ENCODE results near the gene GP1BB.

GP1BB gene

DNA sequence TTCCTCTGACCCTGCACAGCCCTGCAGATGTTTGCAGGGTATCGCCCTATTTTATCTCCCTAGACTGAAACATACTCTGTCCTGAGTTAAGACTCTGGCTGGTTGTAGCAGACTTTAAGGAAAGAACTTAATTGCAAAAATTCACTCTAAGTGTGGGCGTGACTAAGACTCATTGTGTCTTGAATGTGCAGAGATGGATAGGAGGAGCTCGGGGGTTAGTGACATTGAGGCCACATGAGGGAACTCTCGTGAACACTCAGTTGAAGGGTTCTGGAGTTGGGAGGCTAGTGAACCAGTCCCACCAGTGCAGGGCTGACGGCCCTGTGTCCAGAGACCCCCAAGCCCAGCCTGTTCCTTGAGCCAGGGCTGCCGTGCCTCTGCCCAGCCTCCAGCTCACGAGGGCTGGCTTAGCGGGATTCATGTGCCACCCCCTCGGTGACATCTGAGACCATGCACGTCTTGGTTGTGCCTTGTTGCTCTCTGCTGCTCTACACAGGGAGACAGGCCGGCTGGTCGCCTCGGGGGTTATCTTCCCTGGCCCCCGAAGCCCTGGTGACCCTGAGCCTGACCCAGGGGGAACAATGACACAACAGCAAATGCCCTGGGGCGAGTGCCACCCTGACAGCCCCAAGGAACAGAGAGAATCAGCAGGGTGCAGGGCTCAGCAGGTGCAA is 25.8 kb downstream of the GP1BB start:
- TF ChIP-seq NFIC (IDR thresholded peaks at IDR 0.05) (no peak), TEAD4 (IDR thresholded peaks at IDR 0.05) (no peak), YY1 (IDR thresholded peaks at IDR 0.05; ENCODE audit: low read depth) (no peak), CREB1 (IDR thresholded peaks at IDR 0.05; ENCODE audit: low read depth) (no peak), CEBPB (IDR thresholded peaks at IDR 0.05) (no peak), ZBTB7A (IDR thresholded peaks at IDR 0.05; ENCODE audit: low read depth) (no peak), TAF1 (IDR thresholded peaks at IDR 0.05; ENCODE audit: low read depth) (no peak), EGR1 (IDR thresholded peaks at IDR 0.05) (no peak), FOXM1 (IDR thresholded peaks at IDR 0.05; ENCODE audit: borderline replicate concordance, low read depth) (no peak), RAD21 (IDR thresholded peaks at IDR 0.05; ENCODE audit: low read depth) (no peak), TCF12 (IDR thresholded peaks at IDR 0.05; ENCODE audit: low read depth) (no peak), EP300 (IDR thresholded peaks at IDR 0.05; ENCODE audit: borderline replicate concordance) (no peak)
- TF ChIP-seq, protein P1, sequence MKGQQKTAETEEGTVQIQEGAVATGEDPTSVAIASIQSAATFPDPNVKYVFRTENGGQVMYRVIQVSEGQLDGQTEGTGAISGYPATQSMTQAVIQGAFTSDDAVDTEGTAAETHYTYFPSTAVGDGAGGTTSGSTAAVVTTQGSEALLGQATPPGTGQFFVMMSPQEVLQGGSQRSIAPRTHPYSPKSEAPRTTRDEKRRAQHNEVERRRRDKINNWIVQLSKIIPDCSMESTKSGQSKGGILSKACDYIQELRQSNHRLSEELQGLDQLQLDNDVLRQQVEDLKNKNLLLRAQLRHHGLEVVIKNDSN (IDR thresholded peaks at IDR 0.05): no peak
- TF ChIP-seq, protein P2, sequence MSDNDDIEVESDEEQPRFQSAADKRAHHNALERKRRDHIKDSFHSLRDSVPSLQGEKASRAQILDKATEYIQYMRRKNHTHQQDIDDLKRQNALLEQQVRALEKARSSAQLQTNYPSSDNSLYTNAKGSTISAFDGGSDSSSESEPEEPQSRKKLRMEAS (IDR thresholded peaks at IDR 0.05): no peak
- TF ChIP-seq, protein P3, sequence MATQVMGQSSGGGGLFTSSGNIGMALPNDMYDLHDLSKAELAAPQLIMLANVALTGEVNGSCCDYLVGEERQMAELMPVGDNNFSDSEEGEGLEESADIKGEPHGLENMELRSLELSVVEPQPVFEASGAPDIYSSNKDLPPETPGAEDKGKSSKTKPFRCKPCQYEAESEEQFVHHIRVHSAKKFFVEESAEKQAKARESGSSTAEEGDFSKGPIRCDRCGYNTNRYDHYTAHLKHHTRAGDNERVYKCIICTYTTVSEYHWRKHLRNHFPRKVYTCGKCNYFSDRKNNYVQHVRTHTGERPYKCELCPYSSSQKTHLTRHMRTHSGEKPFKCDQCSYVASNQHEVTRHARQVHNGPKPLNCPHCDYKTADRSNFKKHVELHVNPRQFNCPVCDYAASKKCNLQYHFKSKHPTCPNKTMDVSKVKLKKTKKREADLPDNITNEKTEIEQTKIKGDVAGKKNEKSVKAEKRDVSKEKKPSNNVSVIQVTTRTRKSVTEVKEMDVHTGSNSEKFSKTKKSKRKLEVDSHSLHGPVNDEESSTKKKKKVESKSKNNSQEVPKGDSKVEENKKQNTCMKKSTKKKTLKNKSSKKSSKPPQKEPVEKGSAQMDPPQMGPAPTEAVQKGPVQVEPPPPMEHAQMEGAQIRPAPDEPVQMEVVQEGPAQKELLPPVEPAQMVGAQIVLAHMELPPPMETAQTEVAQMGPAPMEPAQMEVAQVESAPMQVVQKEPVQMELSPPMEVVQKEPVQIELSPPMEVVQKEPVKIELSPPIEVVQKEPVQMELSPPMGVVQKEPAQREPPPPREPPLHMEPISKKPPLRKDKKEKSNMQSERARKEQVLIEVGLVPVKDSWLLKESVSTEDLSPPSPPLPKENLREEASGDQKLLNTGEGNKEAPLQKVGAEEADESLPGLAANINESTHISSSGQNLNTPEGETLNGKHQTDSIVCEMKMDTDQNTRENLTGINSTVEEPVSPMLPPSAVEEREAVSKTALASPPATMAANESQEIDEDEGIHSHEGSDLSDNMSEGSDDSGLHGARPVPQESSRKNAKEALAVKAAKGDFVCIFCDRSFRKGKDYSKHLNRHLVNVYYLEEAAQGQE (IDR thresholded peaks at IDR 0.05; ENCODE audit: low read depth): no peak

DNA sequence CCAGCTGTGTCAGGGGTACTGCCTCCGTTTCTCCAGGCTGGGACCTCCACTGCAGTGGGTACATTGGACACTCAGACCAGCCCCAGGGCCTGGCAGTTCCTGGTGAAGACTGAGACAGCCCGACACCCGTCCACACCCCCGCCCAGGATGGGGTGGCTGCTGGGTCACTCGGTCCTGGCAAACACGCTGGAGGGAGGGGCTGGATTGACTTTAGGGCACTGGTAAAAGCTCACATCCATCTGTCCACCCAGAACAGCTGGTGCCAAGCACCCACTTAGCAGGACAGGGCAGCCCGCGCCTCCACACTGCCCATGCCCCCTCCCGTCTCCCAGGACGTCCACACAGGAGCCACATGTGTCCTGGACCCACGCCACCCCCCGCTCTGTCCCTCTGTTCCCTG is 26.5 kb downstream of the GP1BB start:
- TF ChIP-seq CREB1 (IDR thresholded peaks at IDR 0.05; ENCODE audit: low read depth) (no peak), TCF12 (IDR thresholded peaks at IDR 0.05; ENCODE audit: low read depth) (no peak), CEBPB (IDR thresholded peaks at IDR 0.05) (no peak), EP300 (IDR thresholded peaks at IDR 0.05; ENCODE audit: borderline replicate concordance) (no peak)
- TF ChIP-seq, protein P2 (IDR thresholded peaks at IDR 0.05): no peak

DNA sequence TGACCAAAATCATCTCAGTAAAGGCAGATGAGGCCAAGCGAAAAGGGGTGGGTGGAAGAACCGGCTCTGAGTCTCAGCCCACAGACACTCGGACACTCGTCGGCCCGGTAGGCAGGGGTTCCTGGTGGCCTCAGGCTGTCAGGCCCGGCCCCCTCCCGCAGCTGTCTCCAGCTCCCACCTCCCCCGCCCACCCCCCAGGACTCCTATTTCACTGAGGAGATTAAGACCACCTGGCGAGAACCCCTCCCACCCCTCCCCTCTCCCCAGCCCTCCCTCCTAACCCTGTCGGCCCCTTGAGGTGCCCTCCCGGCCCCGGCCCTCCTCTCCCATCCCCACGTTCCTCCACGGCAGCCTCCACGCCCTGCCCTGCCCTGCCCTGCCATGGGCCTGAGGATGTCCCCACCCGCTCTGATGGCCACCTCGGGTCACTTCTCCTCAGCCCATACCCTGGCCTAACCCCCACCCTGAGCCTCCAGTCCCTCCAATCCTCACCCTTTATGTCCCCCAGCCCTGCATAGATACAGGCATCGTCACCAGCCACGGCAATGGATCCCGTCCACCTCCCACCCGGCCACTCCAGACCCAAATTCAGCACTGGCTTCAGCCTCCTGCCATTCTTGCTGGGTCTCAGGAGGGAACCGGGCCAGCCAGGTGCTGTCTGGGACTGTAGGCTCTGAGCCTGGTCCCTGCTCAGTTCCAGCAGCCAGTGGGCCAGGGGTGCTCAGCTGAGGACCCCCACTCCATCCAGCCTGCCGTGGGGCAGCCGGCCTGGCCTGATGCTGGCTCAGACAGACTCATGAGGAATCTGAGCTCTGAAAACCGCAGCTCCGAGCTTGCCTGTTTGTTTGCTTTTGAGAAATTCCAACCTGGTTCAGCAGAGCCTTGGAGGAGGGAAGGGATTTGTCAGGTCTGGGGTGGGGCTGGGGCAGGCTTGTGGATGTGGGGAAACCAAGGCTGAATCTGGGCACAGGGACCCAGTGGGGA is 27.5 kb downstream of the GP1BB start:
- no peak for TF ChIP-seq EP300 (IDR thresholded peaks at IDR 0.05; ENCODE audit: borderline replicate concordance)
- TF ChIP-seq RAD21 (IDR thresholded peaks at IDR 0.05; ENCODE audit: low read depth): no peak
- no peak for TF ChIP-seq YY1 (IDR thresholded peaks at IDR 0.05; ENCODE audit: low read depth)

DNA sequence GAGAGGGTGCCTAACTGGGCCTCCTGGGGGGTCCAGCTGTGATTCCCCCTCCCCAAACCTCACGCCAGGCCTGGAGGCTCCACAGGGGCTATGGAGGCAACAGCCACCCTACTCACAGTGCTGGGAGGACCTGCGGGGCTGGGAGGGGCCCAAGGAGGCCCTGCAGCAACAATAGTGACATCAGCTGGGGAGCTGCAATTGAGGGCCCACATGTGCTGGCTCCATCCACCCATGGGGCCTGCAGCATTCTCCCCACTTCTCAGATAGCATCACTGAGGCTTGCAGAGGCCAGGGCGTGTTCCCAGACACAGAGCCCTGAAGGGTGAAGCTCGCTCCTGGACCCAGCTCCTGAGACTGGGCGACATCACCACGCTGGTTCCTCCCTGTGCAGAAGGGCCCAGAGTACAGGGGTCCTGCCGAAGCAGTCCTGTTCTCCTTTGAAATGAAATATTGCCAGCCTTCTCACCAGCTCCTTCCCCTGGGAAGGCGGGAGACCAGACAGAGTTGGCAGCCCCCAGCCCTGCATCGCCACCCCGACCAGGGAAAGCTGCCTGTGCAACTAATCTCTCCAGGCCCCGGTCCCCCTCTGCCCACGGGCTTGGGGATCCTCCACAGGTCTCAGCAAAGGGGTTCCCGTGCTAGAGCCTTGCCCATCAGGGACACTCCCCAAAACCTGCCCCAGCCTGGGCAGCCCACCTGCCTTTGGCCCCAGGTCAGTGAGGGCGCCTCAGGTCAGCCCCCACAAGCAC is 28.3 kb downstream of the GP1BB start:
- TF ChIP-seq, protein P1 (IDR thresholded peaks at IDR 0.05): no peak
- TF ChIP-seq RAD21 (IDR thresholded peaks at IDR 0.05; ENCODE audit: low read depth) (no peak), ZBTB7A (IDR thresholded peaks at IDR 0.05; ENCODE audit: low read depth) (no peak), EGR1 (IDR thresholded peaks at IDR 0.05) (no peak), TAF1 (IDR thresholded peaks at IDR 0.05; ENCODE audit: low read depth) (no peak), FOXM1 (IDR thresholded peaks at IDR 0.05; ENCODE audit: borderline replicate concordance, low read depth) (no peak), NFIC (IDR thresholded peaks at IDR 0.05) (no peak)
- TF ChIP-seq, protein P3 (IDR thresholded peaks at IDR 0.05; ENCODE audit: low read depth): no peak
- TF ChIP-seq, protein P2 (IDR thresholded peaks at IDR 0.05): no peak
